ENCODE results near the gene PLPP3. TPM values are rescaled to one million over a fixed set of nuclear protein-coding genes. Genes with fewer than 3 reads are reported as not detected.

PLPP3 gene
- polyA plus RNA-seq, 5 donors = 112 to 129 (median 120) TPM

GRCh38 chr1:56505792-56506743 lies 73.3 kb downstream of the PLPP3 start:
- no peak for DNase-seq

- DNase-seq = no peak
These were observed 76.6 kb downstream of the PLPP3 start for GRCh38 chr1:56502700-56503245.

- no peak for DNase-seq
These were observed 77.5 kb downstream of the PLPP3 start for GRCh38 chr1:56501888-56502287.

- DNase-seq = no peak
These were observed 77.9 kb downstream of the PLPP3 start for GRCh38 chr1:56501426-56501825.

- DNase-seq = no peak
These were observed 82.3 kb downstream of the PLPP3 start for GRCh38 chr1:56496821-56497772.

- DNase-seq = no peak
These were observed 83.2 kb downstream of the PLPP3 start for GRCh38 chr1:56496158-56496557.

GRCh38 chr1:56495538-56495937 lies 83.8 kb downstream of the PLPP3 start:
- no peak for DNase-seq

GRCh38 chr1:56494306-56494705 lies 85.1 kb downstream of the PLPP3 start:
- DNase-seq = no peak

GRCh38 chr1:56493826-56494225 lies 85.5 kb downstream of the PLPP3 start:
- DNase-seq = no peak

GRCh38 chr1:56491441-56491840 lies 87.9 kb downstream of the PLPP3 start:
- DNase-seq = no peak

GRCh38 chr1:56490619-56491018 lies 88.7 kb downstream of the PLPP3 start:
- no peak for DNase-seq

GRCh38 chr1:56489695-56490094 lies 89.7 kb downstream of the PLPP3 start:
- no peak for DNase-seq

GRCh38 chr1:56484695-56485094 lies 94.7 kb downstream of the PLPP3 start:
- DNase-seq = no peak

- DNase-seq = no peak
These were observed 96.3 kb downstream of the PLPP3 start for GRCh38 chr1:56483104-56483503.

- no peak for DNase-seq
These were observed 96.9 kb downstream of the PLPP3 start for GRCh38 chr1:56482486-56482885.

GRCh38 chr1:56481140-56481694 lies 98.1 kb downstream of the PLPP3 start:
- no peak for DNase-seq

GRCh38 chr1:56478734-56479133 lies 100.6 kb downstream of the PLPP3 start:
- DNase-seq = no peak

GRCh38 chr1:56477164-56478111 lies 101.9 kb downstream of the PLPP3 start:
- DNase-seq = peak; percentile 67 to 74

GRCh38 chr1:56473582-56474270 lies 105.6 kb downstream of the PLPP3 start:
- no peak for DNase-seq

- DNase-seq = no peak
These were observed 106.5 kb downstream of the PLPP3 start for GRCh38 chr1:56472860-56473259.
